ENCODE results near the gene TUBE1. TPM values are rescaled to one million over a fixed set of nuclear protein-coding genes. Genes with fewer than 3 reads are reported as not detected.

Gene TUBE1
- total RNA-seq, 2 donors from 2014 or later, result 17.0 to 20.6 TPM

GRCh38 chr6:112040956-112041355 lies 46.3 kb downstream of the TUBE1 start:
- DNase-seq (ENCODE audit: low spot score), result no peak
- intact Hi-C loops (cut with DNase I), result loop anchor here (5.0 to 10.0 kb wide), 3 partner anchors 44 to 329 kb away; no protein-coding TSS in a partner anchor

- DNase-seq (ENCODE audit: low spot score), result no peak
- intact Hi-C loops (cut with DNase I), result no loop called here
Measured at GRCh38 chr6:112039431-112039770, 47.9 kb downstream of the TUBE1 start.

GRCh38 chr6:112038756-112039430 lies 48.4 kb downstream of the TUBE1 start:
- peak; percentile 92 for DNase-seq (ENCODE audit: low spot score)

GRCh38 chr6:112038268-112038667 lies 49.0 kb downstream of the TUBE1 start:
- intact Hi-C loops (cut with DNase I), result no loop called here
- no peak for DNase-seq (ENCODE audit: low spot score)

More at GRCh38 chr6:112038756-112039430, 48.4 kb downstream of the TUBE1 start:
- intact Hi-C loops (cut with DNase I), result no loop called here

GRCh38 chr6:112037783-112038216 lies 49.5 kb downstream of the TUBE1 start:
- intact Hi-C loops (cut with DNase I), result no loop called here
- peak; percentile 96 for DNase-seq (ENCODE audit: low spot score)

GRCh38 chr6:112036088-112036637 lies 51.1 kb downstream of the TUBE1 start:
- intact Hi-C loops (cut with DNase I), result no loop called here
- DNase-seq (ENCODE audit: low spot score), result no peak

- intact Hi-C loops (cut with DNase I), result no loop called here
- no peak for DNase-seq (ENCODE audit: low spot score)
Measured at GRCh38 chr6:112034616-112034995, 52.7 kb downstream of the TUBE1 start.

GRCh38 chr6:112033791-112034615 lies 53.3 kb downstream of the TUBE1 start:
- intact Hi-C loops (cut with DNase I), result no loop called here
- no peak for DNase-seq (ENCODE audit: low spot score)

GRCh38 chr6:112032728-112033127 lies 54.6 kb downstream of the TUBE1 start:
- intact Hi-C loops (cut with DNase I), result no loop called here
- no peak for DNase-seq (ENCODE audit: low spot score)

- no peak for DNase-seq (ENCODE audit: low spot score)
- intact Hi-C loops (cut with DNase I), result no loop called here
Measured at GRCh38 chr6:112031960-112032359, 55.3 kb downstream of the TUBE1 start.

- DNase-seq (ENCODE audit: low spot score), result no peak
- intact Hi-C loops (cut with DNase I), result no loop called here
Measured at GRCh38 chr6:112030961-112031660, 56.2 kb downstream of the TUBE1 start.

GRCh38 chr6:112030206-112030960 lies 56.9 kb downstream of the TUBE1 start:
- no peak for DNase-seq (ENCODE audit: low spot score)
- intact Hi-C loops (cut with DNase I), result no loop called here

- DNase-seq (ENCODE audit: low spot score), result no peak
- intact Hi-C loops (cut with DNase I), result no loop called here
Measured at GRCh38 chr6:112029045-112029822, 58.0 kb downstream of the TUBE1 start.

- intact Hi-C loops (cut with DNase I), result no loop called here
Measured at GRCh38 chr6:112027942-112028674, 59.2 kb downstream of the TUBE1 start.

GRCh38 chr6:112026933-112027332 lies 60.3 kb downstream of the TUBE1 start:
- intact Hi-C loops (cut with DNase I), result no loop called here
- no peak for DNase-seq (ENCODE audit: low spot score)

More at GRCh38 chr6:112027942-112028674, 59.2 kb downstream of the TUBE1 start:
- no peak for DNase-seq (ENCODE audit: low spot score)

- intact Hi-C loops (cut with DNase I), result no loop called here
- no peak for DNase-seq (ENCODE audit: low spot score)
Measured at GRCh38 chr6:112024464-112024863, 62.8 kb downstream of the TUBE1 start.

GRCh38 chr6:112022749-112023148 lies 64.5 kb downstream of the TUBE1 start:
- DNase-seq (ENCODE audit: low spot score), result no peak
- intact Hi-C loops (cut with DNase I), result no loop called here
